ENCODE data around the gene PTPRZ1. TPM values are rescaled to one million over a fixed set of nuclear protein-coding genes. Genes with fewer than 3 reads are reported as not detected.

Gene PTPRZ1
- polyA plus RNA-seq, 1 donor, result 20.6 TPM

DNA sequence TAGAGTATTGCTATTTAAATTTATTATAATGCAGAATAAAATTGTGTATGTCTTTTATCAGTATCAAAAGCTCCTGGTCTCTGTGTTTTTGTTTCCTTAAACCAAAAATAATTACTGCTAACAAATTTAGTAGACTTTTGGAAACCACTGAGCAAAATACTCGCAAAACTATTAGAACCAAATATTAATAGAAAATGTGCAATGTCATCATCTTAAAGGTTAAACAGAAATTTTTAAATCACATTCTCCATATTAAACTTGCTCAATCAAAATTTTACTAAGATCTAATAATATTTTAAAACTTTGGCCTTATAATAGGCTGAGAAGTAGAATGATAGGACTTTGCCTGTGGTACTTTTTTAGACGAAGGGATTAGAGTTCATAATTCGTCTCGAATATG is 222.7 kb downstream of the PTPRZ1 start:
- no peak for DNase-seq
- no peaks in the 10 kb centered on the region for H3K27me3 ChIP-seq (ENCODE audit: control insufficient read depth, insufficient read depth, low read length)
- H3K4me3 ChIP-seq (ENCODE audit: low read length), result no peak overlapping the region
- 93% methylated on average over 4 of the region's 4 CpGs for WGBS (ENCODE audit: insufficient coverage, low lambda C conversion rate)
- H3K27ac ChIP-seq (ENCODE audit: low read length), result no peak overlapping the region
- peaks cover 7% of the 10 kb centered on the region for H3K36me3 ChIP-seq (ENCODE audit: control insufficient read depth, insufficient read depth, low read length)
- no peaks in the 10 kb centered on the region for H3K4me1 ChIP-seq (ENCODE audit: control insufficient read depth, insufficient read depth, low read length)
- H3K9me3 ChIP-seq (ENCODE audit: control insufficient read depth, low read depth, low read length), result no peaks in the 10 kb centered on the region

DNA sequence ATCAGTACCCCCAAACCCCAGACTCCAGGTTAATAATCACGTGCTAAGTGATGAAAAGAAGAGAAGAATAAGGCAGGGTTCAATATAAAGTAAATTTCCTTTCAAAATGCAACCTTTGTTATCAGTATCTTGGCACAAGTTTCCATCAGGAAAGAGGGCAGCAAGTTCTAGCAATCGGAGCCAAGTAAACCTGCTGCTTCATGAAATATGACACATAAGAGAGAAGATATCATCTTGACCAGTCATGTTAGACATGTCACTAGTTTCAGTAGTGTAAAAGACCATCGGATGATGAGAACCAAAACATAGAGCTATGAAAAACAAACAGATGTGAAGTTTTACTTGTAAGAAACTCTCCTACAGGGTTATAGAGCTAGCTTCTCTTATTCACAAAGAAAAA is 227.1 kb downstream of the PTPRZ1 start:
- Histone ChIP-seq H3K4me1 (ENCODE audit: control insufficient read depth, insufficient read depth, low read length) (no peaks in the 10 kb centered on the region), H3K4me3 (ENCODE audit: low read length) (no peak overlapping the region), H3K36me3 (ENCODE audit: control insufficient read depth, insufficient read depth, low read length) (peaks cover 11% of the 10 kb centered on the region), H3K27me3 (ENCODE audit: control insufficient read depth, insufficient read depth, low read length) (no peaks in the 10 kb centered on the region), H3K27ac (ENCODE audit: low read length) (no peak overlapping the region), H3K9me3 (ENCODE audit: control insufficient read depth, low read depth, low read length) (peaks cover 11% of the 10 kb centered on the region)
- 84% methylated on average over 2 of the region's 3 CpGs for WGBS (ENCODE audit: insufficient coverage, low lambda C conversion rate)
- no peak for DNase-seq

DNA sequence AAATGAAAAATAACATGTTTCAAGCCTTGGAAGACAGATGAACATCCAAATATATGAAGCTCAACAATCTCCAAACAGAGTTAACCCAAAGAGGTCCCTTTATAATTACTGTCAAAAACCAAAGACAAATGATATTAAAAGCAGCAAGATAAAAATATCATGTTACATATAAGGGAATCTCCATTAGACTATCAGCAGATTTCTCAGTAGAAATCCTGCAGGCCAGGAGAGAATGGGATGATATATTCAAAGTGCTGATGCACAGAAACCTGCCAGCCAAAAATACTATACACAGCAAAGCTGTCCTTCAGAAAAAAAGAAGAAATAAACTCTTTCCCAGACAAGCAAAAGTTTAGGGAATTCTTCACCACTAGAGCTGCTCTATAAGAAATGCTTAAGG is 230.1 kb downstream of the PTPRZ1 start:
- Histone ChIP-seq H3K27ac (ENCODE audit: low read length) (no peak overlapping the region), H3K4me3 (ENCODE audit: low read length) (no peak overlapping the region), H3K36me3 (ENCODE audit: control insufficient read depth, insufficient read depth, low read length) (peaks cover 11% of the 10 kb centered on the region)

More for the DNA sequence above, 230.1 kb downstream of the PTPRZ1 start:
- H3K4me1 ChIP-seq (ENCODE audit: control insufficient read depth, insufficient read depth, low read length), result no peaks in the 10 kb centered on the region
- H3K27me3 ChIP-seq (ENCODE audit: control insufficient read depth, insufficient read depth, low read length), result no peaks in the 10 kb centered on the region
- peaks cover 17% of the 10 kb centered on the region for H3K9me3 ChIP-seq (ENCODE audit: control insufficient read depth, low read depth, low read length)
- no peak for DNase-seq
